GM23338 (cell line): ENCODE measurements around the gene MATCAP1. TPM values are rescaled to one million over a fixed set of nuclear protein-coding genes. Genes with fewer than 3 reads are reported as not detected.

ENCODE experiments used
- ATAC-seq: fragments of 200-7000 bp; cut with Tn5 transposase; 3 replicates; pipeline ENCODE4 v1.9.1; 2020
- DNase-seq: peaks from one replicate; pipeline ENCODE4 v3.0.0-alpha.2; 2015; ENCODE audit warnings: low spot score
- H2AFZ ChIP-seq: fragments of 200-600 bp; sonication (generic); 2 replicates; pipeline ENCODE4 v1.8.0; 2016; ENCODE audit warnings: antibody characterized with exemption, mild to moderate bottlenecking, moderate library complexity
- H3F3A ChIP-seq: fragments of 200-600 bp; sonication (generic); replicated peaks from 2 replicates; pipeline ENCODE4 v1.8.0; 2017; ENCODE audit warnings: antibody characterized with exemption, mixed run types, low read depth
- H3K27ac ChIP-seq: fragments of 200-600 bp; sonication (generic); 2 replicates; pipeline ENCODE4 v1.6.1; 2016; ENCODE audit warnings: low read depth
- H3K27me3 ChIP-seq: fragments of 200-600 bp; sonication (generic); 2 replicates; pipeline ENCODE4 v1.8.0; 2016; ENCODE audit warnings: mild to moderate bottlenecking, mixed run types, moderate library complexity; ENCODE audit not compliant: insufficient read depth
- H3K36me3 ChIP-seq: fragments of 200-600 bp; sonication (generic); 2 replicates; pipeline ENCODE4 v1.8.0; 2016; ENCODE audit warnings: mild to moderate bottlenecking; ENCODE audit not compliant: insufficient read depth
- H3K4me1 ChIP-seq: fragments of 200-600 bp; sonication (generic); 2 replicates; pipeline ENCODE4 v1.8.0; 2016; ENCODE audit warnings: mild to moderate bottlenecking, moderate library complexity; ENCODE audit not compliant: insufficient read depth
- H3K4me2 ChIP-seq: fragments of 200-600 bp; sonication (generic); 2 replicates; pipeline ENCODE4 v1.7.1; 2017; ENCODE audit warnings: mixed run types
- H3K4me3 ChIP-seq: fragments of 200-600 bp; sonication (generic); 2 replicates; pipeline ENCODE4 v1.6.1; 2016; ENCODE audit warnings: mixed run types
- H3K79me2 ChIP-seq: fragments of 200-600 bp; sonication (generic); replicated peaks from 2 replicates; pipeline ENCODE4 v1.8.0; 2017; ENCODE audit warnings: mild to moderate bottlenecking; ENCODE audit not compliant: insufficient read depth
- H3K9me2 ChIP-seq: fragments of 200-600 bp; sonication (generic); 2 replicates; pipeline ENCODE4 v1.8.0; 2017; ENCODE audit not compliant: insufficient read depth
- H4K20me1 ChIP-seq: fragments of 200-600 bp; sonication (generic); replicated peaks from 2 replicates; pipeline ENCODE4 v1.8.0; 2017; ENCODE audit warnings: mild to moderate bottlenecking; ENCODE audit not compliant: insufficient read depth
- H3K27ac Mint-ChIP-seq: 2 replicates; pipeline ENCODE4 v1.8.0; 2020; ENCODE audit warnings: inconsistent platforms, mild to moderate bottlenecking, moderate library complexity, mixed read lengths
- H3K27me3 Mint-ChIP-seq: 3 replicates; pipeline ENCODE4 v1.8.0; 2022; ENCODE audit warnings: low read depth, mild to moderate bottlenecking, moderate library complexity, mixed read lengths, inconsistent platforms; ENCODE audit not compliant: insufficient read depth, poor library complexity
- H3K36me3 Mint-ChIP-seq: 3 replicates; pipeline ENCODE4 v1.8.0; 2021; ENCODE audit warnings: low read depth, mild to moderate bottlenecking, inconsistent platforms, moderate library complexity, mixed read lengths
- H3K4me1 Mint-ChIP-seq: 3 replicates; pipeline ENCODE4 v1.8.0; 2020; ENCODE audit warnings: mild to moderate bottlenecking, inconsistent platforms, mixed read lengths
- H3K4me3 Mint-ChIP-seq: 3 replicates; pipeline ENCODE4 v1.8.0; 2021; ENCODE audit warnings: moderate library complexity, mild to moderate bottlenecking, inconsistent platforms, mixed read lengths
- H3K9me3 Mint-ChIP-seq: 3 replicates; pipeline ENCODE4 v1.8.0; 2020; ENCODE audit warnings: moderate library complexity, mild to moderate bottlenecking, inconsistent platforms, mixed read lengths
- CREB1 ChIP-seq: fragments of 250-450 bp; sonication (Bioruptor Pico); IDR thresholded peaks from 2 replicates; pipeline ENCODE4 v1.5.0; 2020; ENCODE audit warnings: low read depth, mild to moderate bottlenecking, moderate library complexity
- EZH2 ChIP-seq: fragments of 200-600 bp; sonication (generic); IDR thresholded peaks from one replicate; pipeline ENCODE4 v1.8.0; 2017; ENCODE audit warnings: antibody characterized with exemption, mild to moderate bottlenecking, low read depth; ENCODE audit not compliant: unreplicated experiment
- EZH2phosphoT487 ChIP-seq: fragments of 200-600 bp; sonication (generic); IDR thresholded peaks from one replicate; pipeline ENCODE4 v1.8.1; 2018; ENCODE audit warnings: antibody characterized with exemption; ENCODE audit not compliant: unreplicated experiment
- JUNB ChIP-seq: IDR thresholded peaks from one replicate; pipeline ENCODE4 v1.6.1; 2016; ENCODE audit warnings: antibody characterized with exemption; ENCODE audit not compliant: unreplicated experiment
- NANOG ChIP-seq: IDR thresholded peaks from 2 replicates; pipeline ENCODE4 v1.6.1; 2016; ENCODE audit warnings: antibody characterized with exemption, borderline replicate concordance
- POLR2AphosphoS5 ChIP-seq: IDR thresholded peaks from 2 replicates; pipeline ENCODE4 v1.6.1; 2016; ENCODE audit warnings: antibody characterized with exemption, low read depth
- REST ChIP-seq: IDR thresholded peaks from one replicate; pipeline ENCODE4 v1.6.1; 2018; ENCODE audit warnings: antibody characterized with exemption; ENCODE audit not compliant: unreplicated experiment
- STAT1 ChIP-seq: IDR thresholded peaks from one replicate; pipeline ENCODE4 v1.6.1; 2016; ENCODE audit warnings: antibody characterized with exemption; ENCODE audit not compliant: unreplicated experiment
- ZNF114 ChIP-seq: fragments of 250-450 bp; sonication (Bioruptor Pico); IDR thresholded peaks from 2 replicates; pipeline ENCODE4 v1.5.0; 2020; ENCODE audit warnings: mild to moderate bottlenecking, moderate library complexity
- ZNF331 ChIP-seq: fragments of 250-450 bp; sonication (Bioruptor Pico); IDR thresholded peaks from 2 replicates; pipeline ENCODE4 v1.5.0; 2020; ENCODE audit warnings: low read depth, mild to moderate bottlenecking, moderate library complexity
- polyA plus RNA-seq: library from polyadenylated mRNA; unstranded; fragments of >200 nt; fragmentation: Nextera tagmentation; extraction: Ambion mirVana; gene quantifications from 2 replicates; pipeline ENCODE4 v1.2.1, GENCODE V29; 2016
- total RNA-seq: library from RNA; depleted of rRNA; stranded (reverse); fragments of >200 nt; shearing (Covaris generic); gene quantifications from 2 replicates; pipeline ENCODE4 v1.2.3, GENCODE V29; 2014
- TF ChIP-seq, protein P1 (sequence below): fragments of 250-450 bp; sonication (Bioruptor Pico); IDR thresholded peaks from 2 replicates; pipeline ENCODE4 v1.5.0; 2020; ENCODE audit warnings: mild to moderate bottlenecking, moderate library complexity
- TF ChIP-seq, protein P2 (sequence below), 2 experiments: fragments of 200-600 bp in 1 of 2; sonication (generic) in 1 of 2; conservative IDR thresholded peaks; 2 replicates each; pipeline versions ENCODE4 v1.5.1 to v1.6.1; 2016 to 2017; ENCODE audit warnings: antibody characterized with exemption in 2 of 2, low read depth in 2 of 2, mild to moderate bottlenecking in 2 of 2, moderate library complexity in 1 of 2
- TF ChIP-seq, protein P3 (sequence below): IDR thresholded peaks from 2 replicates; pipeline ENCODE4 v1.6.1; 2016; ENCODE audit warnings: antibody characterized with exemption

MATCAP1 gene
- total and polyA plus RNA-seq, 2 experiments from 2014 or later = 9.5 to 22.7 TPM

DNA sequence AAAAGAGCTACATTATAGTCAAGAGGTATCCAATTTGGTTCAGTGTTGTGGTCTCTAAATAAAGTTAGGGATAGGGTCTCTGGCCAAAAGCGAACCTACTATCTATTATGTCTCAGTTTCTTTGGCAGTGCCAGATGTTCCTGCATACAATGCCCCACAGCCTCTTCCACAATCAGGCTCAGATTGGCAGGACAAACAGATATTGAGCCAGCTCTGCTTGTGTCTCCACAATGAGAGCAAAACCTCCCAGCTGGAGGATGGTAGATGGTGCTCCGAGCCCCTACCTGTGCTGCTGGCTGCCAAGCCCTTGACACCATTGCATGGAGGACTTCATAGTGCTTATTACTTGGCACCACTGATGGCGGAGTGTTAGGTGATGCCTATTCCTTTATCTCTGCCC lies 54.3 kb downstream of the MATCAP1 start:
- Histone ChIP-seq H3K79me2 (no peaks in the 10 kb centered on the region), H3K4me2 (no peak overlapping the region), H3K9me2 (no peaks in the 10 kb centered on the region), H3K4me3 (no peak overlapping the region), H3K27ac (no peak overlapping the region), H2AFZ (no peak overlapping the region), H3F3A (no peaks in the 10 kb centered on the region), H3K36me3 (peaks cover 17% of the 10 kb centered on the region; the same call in 1 of the 2 replicates), H4K20me1 (no peaks in the 10 kb centered on the region; the same call in 1 of the 2 replicates), H3K4me1 (no peaks in the 10 kb centered on the region), H3K27me3 (no peaks in the 10 kb centered on the region)
- Mint-ChIP-seq H3K4me1 (no peaks in the 10 kb centered on the region), H3K4me3 (no peak overlapping the region), H3K9me3 (no peaks in the 10 kb centered on the region), H3K27me3 (peaks cover 3% of the 10 kb centered on the region), H3K27ac (no peak overlapping the region), H3K36me3 (peaks cover 28% of the 10 kb centered on the region)
- TF ChIP-seq EZH2 (no peak), CREB1 (CRISPR knock-in tag) (no peak), ZNF114 (CRISPR knock-in tag) (no peak), STAT1 (no peak), JUNB (no peak), ZNF331 (CRISPR knock-in tag) (no peak), POLR2AphosphoS5 (no peak), EZH2phosphoT487 (no peak), REST (no peak), NANOG (no peak)
- TF ChIP-seq, protein P1, sequence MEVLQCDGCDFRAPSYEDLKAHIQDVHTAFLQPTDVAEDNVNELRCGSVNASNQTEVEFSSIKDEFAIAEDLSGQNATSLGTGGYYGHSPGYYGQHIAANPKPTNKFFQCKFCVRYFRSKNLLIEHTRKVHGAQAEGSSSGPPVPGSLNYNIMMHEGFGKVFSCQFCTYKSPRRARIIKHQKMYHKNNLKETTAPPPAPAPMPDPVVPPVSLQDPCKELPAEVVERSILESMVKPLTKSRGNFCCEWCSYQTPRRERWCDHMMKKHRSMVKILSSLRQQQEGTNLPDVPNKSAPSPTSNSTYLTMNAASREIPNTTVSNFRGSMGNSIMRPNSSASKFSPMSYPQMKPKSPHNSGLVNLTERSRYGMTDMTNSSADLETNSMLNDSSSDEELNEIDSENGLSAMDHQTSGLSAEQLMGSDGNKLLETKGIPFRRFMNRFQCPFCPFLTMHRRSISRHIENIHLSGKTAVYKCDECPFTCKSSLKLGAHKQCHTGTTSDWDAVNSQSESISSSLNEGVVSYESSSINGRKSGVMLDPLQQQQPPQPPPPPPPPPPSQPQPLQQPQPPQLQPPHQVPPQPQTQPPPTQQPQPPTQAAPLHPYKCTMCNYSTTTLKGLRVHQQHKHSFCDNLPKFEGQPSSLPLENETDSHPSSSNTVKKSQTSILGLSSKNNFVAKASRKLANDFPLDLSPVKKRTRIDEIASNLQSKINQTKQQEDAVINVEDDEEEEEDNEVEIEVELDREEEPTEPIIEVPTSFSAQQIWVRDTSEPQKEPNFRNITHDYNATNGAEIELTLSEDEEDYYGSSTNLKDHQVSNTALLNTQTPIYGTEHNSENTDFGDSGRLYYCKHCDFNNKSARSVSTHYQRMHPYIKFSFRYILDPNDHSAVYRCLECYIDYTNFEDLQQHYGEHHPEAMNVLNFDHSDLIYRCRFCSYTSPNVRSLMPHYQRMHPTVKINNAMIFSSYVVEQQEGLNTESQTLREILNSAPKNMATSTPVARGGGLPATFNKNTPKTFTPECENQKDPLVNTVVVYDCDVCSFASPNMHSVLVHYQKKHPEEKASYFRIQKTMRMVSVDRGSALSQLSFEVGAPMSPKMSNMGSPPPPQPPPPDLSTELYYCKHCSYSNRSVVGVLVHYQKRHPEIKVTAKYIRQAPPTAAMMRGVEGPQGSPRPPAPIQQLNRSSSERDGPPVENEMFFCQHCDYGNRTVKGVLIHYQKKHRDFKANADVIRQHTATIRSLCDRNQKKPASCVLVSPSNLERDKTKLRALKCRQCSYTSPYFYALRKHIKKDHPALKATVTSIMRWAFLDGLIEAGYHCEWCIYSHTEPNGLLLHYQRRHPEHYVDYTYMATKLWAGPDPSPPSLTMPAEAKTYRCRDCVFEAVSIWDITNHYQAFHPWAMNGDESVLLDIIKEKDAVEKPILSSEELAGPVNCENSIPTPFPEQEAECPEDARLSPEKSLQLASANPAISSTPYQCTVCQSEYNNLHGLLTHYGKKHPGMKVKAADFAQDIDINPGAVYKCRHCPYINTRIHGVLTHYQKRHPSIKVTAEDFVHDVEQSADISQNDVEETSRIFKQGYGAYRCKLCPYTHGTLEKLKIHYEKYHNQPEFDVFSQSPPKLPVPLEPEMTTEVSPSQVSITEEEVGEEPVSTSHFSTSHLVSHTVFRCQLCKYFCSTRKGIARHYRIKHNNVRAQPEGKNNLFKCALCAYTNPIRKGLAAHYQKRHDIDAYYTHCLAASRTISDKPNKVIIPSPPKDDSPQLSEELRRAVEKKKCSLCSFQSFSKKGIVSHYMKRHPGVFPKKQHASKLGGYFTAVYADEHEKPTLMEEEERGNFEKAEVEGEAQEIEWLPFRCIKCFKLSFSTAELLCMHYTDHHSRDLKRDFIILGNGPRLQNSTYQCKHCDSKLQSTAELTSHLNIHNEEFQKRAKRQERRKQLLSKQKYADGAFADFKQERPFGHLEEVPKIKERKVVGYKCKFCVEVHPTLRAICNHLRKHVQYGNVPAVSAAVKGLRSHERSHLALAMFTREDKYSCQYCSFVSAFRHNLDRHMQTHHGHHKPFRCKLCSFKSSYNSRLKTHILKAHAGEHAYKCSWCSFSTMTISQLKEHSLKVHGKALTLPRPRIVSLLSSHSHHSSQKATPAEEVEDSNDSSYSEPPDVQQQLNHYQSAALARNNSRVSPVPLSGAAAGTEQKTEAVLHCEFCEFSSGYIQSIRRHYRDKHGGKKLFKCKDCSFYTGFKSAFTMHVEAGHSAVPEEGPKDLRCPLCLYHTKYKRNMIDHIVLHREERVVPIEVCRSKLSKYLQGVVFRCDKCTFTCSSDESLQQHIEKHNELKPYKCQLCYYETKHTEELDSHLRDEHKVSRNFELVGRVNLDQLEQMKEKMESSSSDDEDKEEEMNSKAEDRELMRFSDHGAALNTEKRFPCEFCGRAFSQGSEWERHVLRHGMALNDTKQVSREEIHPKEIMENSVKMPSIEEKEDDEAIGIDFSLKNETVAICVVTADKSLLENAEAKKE (CRISPR knock-in tag) = no peak
- TF ChIP-seq, protein P2, sequence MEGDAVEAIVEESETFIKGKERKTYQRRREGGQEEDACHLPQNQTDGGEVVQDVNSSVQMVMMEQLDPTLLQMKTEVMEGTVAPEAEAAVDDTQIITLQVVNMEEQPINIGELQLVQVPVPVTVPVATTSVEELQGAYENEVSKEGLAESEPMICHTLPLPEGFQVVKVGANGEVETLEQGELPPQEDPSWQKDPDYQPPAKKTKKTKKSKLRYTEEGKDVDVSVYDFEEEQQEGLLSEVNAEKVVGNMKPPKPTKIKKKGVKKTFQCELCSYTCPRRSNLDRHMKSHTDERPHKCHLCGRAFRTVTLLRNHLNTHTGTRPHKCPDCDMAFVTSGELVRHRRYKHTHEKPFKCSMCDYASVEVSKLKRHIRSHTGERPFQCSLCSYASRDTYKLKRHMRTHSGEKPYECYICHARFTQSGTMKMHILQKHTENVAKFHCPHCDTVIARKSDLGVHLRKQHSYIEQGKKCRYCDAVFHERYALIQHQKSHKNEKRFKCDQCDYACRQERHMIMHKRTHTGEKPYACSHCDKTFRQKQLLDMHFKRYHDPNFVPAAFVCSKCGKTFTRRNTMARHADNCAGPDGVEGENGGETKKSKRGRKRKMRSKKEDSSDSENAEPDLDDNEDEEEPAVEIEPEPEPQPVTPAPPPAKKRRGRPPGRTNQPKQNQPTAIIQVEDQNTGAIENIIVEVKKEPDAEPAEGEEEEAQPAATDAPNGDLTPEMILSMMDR (conservative IDR thresholded peaks at IDR 0.05; ENCODE audit: low read depth in 2 of 2) = no peak
- TF ChIP-seq, protein P3, sequence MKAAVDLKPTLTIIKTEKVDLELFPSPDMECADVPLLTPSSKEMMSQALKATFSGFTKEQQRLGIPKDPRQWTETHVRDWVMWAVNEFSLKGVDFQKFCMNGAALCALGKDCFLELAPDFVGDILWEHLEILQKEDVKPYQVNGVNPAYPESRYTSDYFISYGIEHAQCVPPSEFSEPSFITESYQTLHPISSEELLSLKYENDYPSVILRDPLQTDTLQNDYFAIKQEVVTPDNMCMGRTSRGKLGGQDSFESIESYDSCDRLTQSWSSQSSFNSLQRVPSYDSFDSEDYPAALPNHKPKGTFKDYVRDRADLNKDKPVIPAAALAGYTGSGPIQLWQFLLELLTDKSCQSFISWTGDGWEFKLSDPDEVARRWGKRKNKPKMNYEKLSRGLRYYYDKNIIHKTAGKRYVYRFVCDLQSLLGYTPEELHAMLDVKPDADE = no peak
- ATAC-seq (no peak), DNase-seq (no peak)
